Measurements from ENCODE around the gene SH2D3C.

DNA sequence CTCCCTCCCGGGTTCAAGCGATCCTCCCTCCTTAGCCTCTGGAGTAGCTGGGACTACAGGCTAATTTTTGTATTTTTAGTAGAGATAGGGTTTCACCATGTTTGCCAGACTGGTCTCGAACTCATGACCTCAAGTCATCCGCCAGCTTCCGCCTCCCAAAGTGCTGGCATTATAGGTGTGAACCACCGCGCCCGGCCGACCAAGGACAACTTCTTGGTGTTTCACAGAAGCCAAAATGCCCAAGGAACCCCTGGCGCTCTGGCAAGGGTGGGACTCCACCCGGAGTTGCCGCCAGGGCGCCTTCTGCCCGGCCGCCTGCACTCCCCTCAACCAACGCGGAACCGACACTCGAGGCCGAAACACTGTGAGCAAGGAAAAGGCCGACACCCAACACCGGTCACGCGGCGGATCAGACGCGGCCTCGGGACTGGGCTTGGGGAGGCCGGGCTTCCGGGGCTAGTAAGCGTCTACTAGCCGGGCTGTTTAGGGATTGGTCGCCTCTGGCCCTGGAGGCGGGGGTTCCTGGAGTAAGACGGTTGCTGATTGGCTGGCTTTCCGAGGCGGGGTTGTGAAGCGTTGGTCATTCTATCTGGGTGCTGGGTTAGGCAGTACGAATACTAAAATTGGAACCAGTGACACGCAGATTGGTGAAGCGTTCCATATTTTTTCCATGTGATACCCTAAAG lies 79.3 kb downstream of the SH2D3C start:
- no peak for TF ChIP-seq GATA2 (IDR thresholded peaks at IDR 0.05; ENCODE audit: low read depth, low read length)
- no peak for TF ChIP-seq GATA3 (IDR thresholded peaks at IDR 0.05; ENCODE audit: low read depth, low read length)

Measured in SH-SY5Y (cell line).